Activated naive CD8-positive, alpha-beta T cell treated with anti-CD3 and anti-CD28 coated beads, Interleukin-2, amount 50 U/mL, for 16 hours (primary cell): ENCODE results near the gene PHLDA2.
"Not testable (repeated sequence)": the region's sequence is repeated elsewhere in the genome, so short reads cannot be mapped to it uniquely, and the experiment has no call there.

ENCODE experiments used
- DNase-seq: peaks from one replicate; pipeline ENCODE4 v3.0.0-alpha.2; 2020; ENCODE audit warnings: low read depth, low spot score

The PHLDA2 gene

GRCh38 chr11:2914455-2915195 is 14.6 kb downstream of the PHLDA2 start:
- no peak for DNase-seq

- DNase-seq = no peak
These were observed 15.4 kb downstream of the PHLDA2 start for GRCh38 chr11:2913776-2914175.

GRCh38 chr11:2913019-2913431 is 16.2 kb downstream of the PHLDA2 start:
- no peak for DNase-seq

GRCh38 chr11:2912498-2912897 is 16.7 kb downstream of the PHLDA2 start:
- no peak for DNase-seq

GRCh38 chr11:2911785-2912391 is 17.3 kb downstream of the PHLDA2 start:
- no peak for DNase-seq

- DNase-seq = no peak
These were observed 18.0 kb downstream of the PHLDA2 start for GRCh38 chr11:2911088-2911784.

- no peak for DNase-seq
These were observed 18.7 kb downstream of the PHLDA2 start for GRCh38 chr11:2910401-2910955.

GRCh38 chr11:2909133-2909902 is 19.9 kb downstream of the PHLDA2 start:
- no peak for DNase-seq

GRCh38 chr11:2908130-2908529 is 21.1 kb downstream of the PHLDA2 start:
- DNase-seq = no peak

- DNase-seq = not testable (repeated sequence)
These were observed 23.9 kb downstream of the PHLDA2 start for GRCh38 chr11:2905299-2905698.

GRCh38 chr11:2904153-2905052 is 24.8 kb downstream of the PHLDA2 start:
- DNase-seq = no peak

- DNase-seq = no peak
These were observed 25.6 kb downstream of the PHLDA2 start for GRCh38 chr11:2903672-2904011.

- no peak for DNase-seq
These were observed 26.2 kb downstream of the PHLDA2 start for GRCh38 chr11:2902784-2903671.

GRCh38 chr11:2901854-2902783 is 27.1 kb downstream of the PHLDA2 start:
- peak; percentile 80 for DNase-seq

GRCh38 chr11:2901196-2901796 is 27.9 kb downstream of the PHLDA2 start:
- no peak for DNase-seq

- no peak for DNase-seq
These were observed 30.0 kb downstream of the PHLDA2 start for GRCh38 chr11:2899080-2899783.

- peak; percentile 23 for DNase-seq
These were observed 30.7 kb downstream of the PHLDA2 start for GRCh38 chr11:2898366-2899079.
